Measurements from ENCODE around the gene GRID1.
"Not testable (repeated sequence)": the region's sequence is repeated elsewhere in the genome, so short reads cannot be mapped to it uniquely, and the experiment has no call there.

GRID1 gene

GRCh38 chr10:85977642-85978041 is 389.0 kb downstream of the GRID1 start:
- DNase-seq = no peak

GRCh38 chr10:85976267-85976793 is 390.3 kb downstream of the GRID1 start:
- DNase-seq = no peak

GRCh38 chr10:85971494-85971893 is 395.1 kb downstream of the GRID1 start:
- no peak for DNase-seq

GRCh38 chr10:85967594-85967993 is 399.0 kb downstream of the GRID1 start:
- no peak for DNase-seq

DNA sequence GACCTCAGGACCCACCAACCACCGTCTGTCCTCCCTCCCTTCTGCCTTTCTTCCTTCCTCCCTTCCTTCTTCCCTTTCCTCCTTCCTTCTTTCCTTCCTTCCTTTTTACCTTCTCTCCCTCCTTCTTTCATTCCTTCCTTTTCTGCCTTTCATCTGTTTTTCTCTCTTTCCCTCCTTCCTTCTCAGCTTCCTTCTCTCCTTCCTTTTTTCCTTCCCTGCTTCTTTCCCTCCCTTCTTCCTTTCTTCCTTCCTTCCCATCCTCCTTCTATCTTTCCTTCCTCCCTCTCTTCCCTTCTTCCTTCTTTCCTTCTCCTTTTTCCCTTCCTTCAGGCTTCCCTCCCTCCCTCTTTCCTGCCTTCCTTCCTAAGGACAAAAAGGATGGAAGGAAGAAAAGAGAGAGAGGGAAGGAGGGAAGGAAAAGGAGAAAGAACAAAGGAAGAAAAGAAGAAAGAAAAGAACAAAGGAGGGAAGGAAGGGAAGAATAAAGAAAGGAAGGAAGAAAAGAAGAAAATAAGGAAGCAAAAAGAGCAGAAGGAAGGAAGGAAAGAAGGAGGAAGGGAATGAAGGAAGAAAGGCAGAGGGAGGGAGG is 405.0 kb downstream of the GRID1 start:
- no peak for DNase-seq

- DNase-seq = no peak
These were observed 405.5 kb downstream of the GRID1 start for GRCh38 chr10:85961073-85961472.

GRCh38 chr10:85959239-85959638 is 407.4 kb downstream of the GRID1 start:
- DNase-seq = no peak

DNA sequence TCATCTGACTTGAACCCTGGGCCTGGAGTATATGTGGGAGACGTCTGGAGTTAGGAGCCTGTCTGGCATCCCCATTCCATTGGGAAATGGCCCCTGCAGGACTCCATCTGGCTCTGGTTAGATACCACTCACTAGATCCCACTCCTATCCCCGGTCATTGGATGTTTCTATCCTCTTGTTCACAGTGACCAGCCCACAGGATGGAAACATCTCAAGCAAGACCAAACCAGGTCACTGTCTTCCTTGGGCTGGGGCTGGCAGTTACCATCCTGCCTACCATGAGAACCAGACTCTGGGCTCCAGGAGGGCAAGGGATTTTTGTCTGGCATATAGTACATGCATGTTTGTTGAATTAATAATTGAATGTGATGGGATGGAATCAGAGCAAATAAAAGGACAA is 415.7 kb downstream of the GRID1 start:
- no peak for DNase-seq

- DNase-seq = no peak
These were observed 419.8 kb downstream of the GRID1 start for GRCh38 chr10:85946713-85947326.

GRCh38 chr10:85936161-85936560 is 430.4 kb downstream of the GRID1 start:
- DNase-seq = no peak

DNA sequence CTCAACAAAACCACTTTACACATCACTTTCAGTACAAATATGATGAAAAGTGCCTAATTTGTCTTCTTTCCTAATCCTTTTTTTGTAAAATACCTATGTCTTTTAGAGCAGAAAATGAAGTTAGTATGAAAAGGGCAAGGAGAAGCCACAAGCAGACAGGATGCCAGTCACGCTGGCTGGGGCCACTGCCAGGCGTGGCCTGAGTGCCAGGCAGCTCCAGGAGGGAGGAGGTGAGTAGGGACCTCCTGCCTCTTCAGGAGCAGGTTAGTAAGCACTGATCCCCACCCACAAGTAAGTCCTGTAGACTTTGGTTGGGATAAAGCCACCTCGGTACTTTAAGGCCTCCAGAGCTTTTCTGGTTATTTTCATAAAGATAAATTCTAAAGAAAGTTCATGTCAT is 432.0 kb downstream of the GRID1 start:
- DNase-seq = no peak

DNA sequence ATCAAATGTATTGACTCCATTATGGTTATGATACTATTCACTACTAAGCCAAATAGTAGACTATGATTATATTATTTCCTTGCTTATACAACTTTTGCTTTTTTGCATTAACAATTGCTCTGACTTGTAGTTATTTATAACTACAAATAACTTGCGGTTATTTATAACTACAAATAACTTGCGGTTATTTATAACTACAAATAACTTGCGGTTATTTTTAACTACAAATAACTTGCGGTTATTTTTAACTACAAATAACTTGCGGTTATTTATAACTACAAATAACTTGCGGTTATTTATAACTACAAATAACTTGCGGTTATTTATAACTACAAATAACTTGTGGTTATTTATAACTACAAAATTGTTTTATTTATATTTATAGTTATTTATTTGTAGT is 436.6 kb downstream of the GRID1 start:
- DNase-seq = not testable (repeated sequence)

- no peak for DNase-seq
These were observed 438.5 kb downstream of the GRID1 start for GRCh38 chr10:85927952-85928665.

DNA sequence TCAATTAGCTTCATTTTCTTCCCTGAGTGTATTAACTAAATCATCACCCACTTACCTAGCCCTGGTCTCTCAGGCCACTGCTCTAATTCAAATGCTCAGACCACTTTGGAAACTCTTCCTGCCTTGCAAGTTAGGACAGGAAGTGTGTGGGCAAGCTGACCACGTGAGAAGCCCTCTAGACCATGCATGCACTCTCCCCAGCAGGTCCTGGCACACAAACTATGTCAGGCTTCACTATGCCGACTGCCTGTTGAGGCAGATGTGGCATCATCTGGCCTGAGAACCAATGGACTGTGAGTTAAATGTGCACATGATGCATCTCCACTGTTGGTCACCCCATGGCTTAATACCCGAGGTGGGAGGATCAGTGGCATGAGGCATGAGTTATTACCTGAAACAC is 439.6 kb downstream of the GRID1 start:
- no peak for DNase-seq

GRCh38 chr10:85926136-85926535 is 440.5 kb downstream of the GRID1 start:
- DNase-seq = no peak

DNA sequence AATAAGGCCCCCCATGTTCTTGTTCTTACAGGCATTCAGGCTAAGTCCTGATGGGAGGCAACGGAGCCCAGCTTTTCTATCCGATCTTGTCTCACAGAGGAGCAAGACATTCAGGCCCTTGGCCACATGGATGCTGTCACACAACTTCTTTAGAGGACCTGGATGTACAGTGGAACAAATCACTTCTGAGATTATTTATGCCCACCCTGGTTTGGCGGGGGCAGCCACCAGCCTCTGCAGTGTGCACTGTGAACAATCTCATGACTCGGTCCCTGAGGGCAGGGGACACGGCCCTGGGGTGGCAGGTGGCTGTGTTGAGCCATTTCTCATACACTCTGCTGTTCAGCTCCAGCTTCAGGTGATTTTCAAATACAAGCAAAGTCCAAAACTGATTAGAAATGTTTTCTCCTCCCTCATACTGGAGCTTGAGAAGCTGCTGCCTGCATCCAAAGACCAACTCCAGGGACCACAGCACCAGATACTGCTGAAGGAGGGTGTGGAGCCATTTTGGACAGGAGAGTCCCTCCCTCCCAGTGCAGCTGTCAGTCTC is 441.3 kb downstream of the GRID1 start:
- no peak for DNase-seq

- no peak for DNase-seq
These were observed 442.1 kb downstream of the GRID1 start for GRCh38 chr10:85924382-85925102.

- no peak for DNase-seq
These were observed 444.1 kb downstream of the GRID1 start for GRCh38 chr10:85922356-85923129.

GRCh38 chr10:85921789-85922188 is 444.8 kb downstream of the GRID1 start:
- DNase-seq = no peak

DNA sequence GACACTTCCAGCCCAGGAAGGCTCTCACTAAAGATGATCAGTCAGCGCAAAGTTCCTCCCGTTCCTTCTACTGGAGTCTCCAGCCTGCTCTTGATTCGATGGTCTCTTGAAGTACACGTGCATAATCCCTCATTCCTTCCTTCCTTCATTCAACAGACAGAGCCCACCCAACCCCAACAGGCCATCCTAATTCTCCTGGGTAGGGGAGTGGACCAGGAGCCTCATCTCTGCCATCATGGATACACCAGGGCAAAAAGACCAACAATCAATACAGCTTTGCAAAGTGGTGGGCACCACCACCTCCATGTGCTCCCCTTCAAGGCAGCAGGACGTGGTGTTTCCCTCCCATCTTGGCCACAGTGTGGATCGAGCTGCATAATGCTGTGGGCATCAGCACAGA is 446.3 kb downstream of the GRID1 start:
- DNase-seq = no peak

DNA sequence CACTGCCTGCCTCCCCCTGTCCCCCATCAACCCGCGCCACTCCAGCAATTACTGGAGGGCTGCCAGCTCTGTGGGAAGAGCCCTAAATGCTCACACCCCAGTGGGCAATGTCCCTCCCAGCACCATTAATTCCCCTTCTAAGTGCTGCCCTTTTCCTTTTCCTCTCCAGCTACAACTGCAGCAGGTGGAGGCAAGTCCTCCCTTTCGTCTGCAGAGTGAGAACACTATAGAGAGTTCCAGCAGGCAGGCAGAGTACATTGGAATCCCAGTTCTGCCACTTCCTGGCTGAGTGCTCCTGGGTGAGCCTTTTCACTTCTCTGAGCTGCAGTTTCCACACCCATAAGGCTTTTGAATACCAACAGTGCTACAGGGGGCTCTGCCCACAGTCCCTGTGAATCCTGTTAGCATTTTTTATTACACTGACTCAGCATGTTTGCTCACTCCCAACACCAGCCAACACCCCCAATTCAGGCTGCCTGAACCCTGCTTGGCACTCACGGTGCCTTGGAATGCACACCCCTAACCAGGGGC is 447.0 kb downstream of the GRID1 start:
- DNase-seq = no peak

GRCh38 chr10:85918371-85918770 is 448.2 kb downstream of the GRID1 start:
- DNase-seq = no peak

All from fibroblast of skin of abdomen (primary cell).